Keratinocyte (primary cell): ENCODE measurements around the gene RFX2. TPM values are rescaled to one million over a fixed set of nuclear protein-coding genes. Genes with fewer than 3 reads are reported as not detected.

Experiments used
- DNase-seq: peaks from one replicate; pipeline ENCODE4 v3.0.0-alpha.2; 2011; ENCODE audit warnings: low read depth, missing footprints, low spot score
- FAIRE-seq: peaks from 2 replicates; lab custom pipeline; 2011; peaks lifted over from hg19 to GRCh38; lab: Jason Lieb, UNC
- H2AFZ ChIP-seq: 2 replicates; pipeline ENCODE4 v1.6.0; 2012; ENCODE audit warnings: low read length, control low read depth, inconsistent platforms; ENCODE audit not compliant: control insufficient read depth
- H3K27ac ChIP-seq: 2 replicates; pipeline ENCODE4 v1.5.1; 2011; ENCODE audit warnings: low read length; ENCODE audit not compliant: control insufficient read depth, insufficient read depth
- H3K27me3 ChIP-seq: 3 replicates; pipeline ENCODE4 v1.6.0; 2011; ENCODE audit warnings: low read length; ENCODE audit not compliant: control insufficient read depth, insufficient read depth; ENCODE audit errors: extremely low read depth
- H3K36me3 ChIP-seq, 2 experiments: 2 replicates in 1 of 2; 3 replicates in 1 of 2; pipeline ENCODE4 v1.5.1; 2011; ENCODE audit warnings: low read length in 2 of 2, mild to moderate bottlenecking in 1 of 2; ENCODE audit not compliant: control insufficient read depth in 2 of 2, insufficient read depth in 2 of 2; ENCODE audit errors: extremely low read depth in 1 of 2
- H3K4me1 ChIP-seq: 3 replicates; pipeline ENCODE4 v1.5.1; 2011; ENCODE audit warnings: low read length; ENCODE audit not compliant: control insufficient read depth, insufficient read depth; ENCODE audit errors: extremely low read depth
- H3K4me2 ChIP-seq: 3 replicates; pipeline ENCODE4 v1.6.0; 2011; ENCODE audit warnings: low read depth, low read length; ENCODE audit not compliant: control insufficient read depth, insufficient read depth; ENCODE audit errors: extremely low read depth
- H3K4me3 ChIP-seq, 3 experiments: fragments of 200-600 bp in 1 of 3; sonication (generic) in 1 of 3; 2 replicates in 2 of 3; 3 replicates in 1 of 3; pipeline ENCODE4 v1.5.1; 2011 to 2016; ENCODE audit warnings: low read length in 3 of 3, mild to moderate bottlenecking in 3 of 3, control low read depth in 2 of 3, inconsistent platforms in 1 of 3, low read depth in 1 of 3, mixed read lengths in 1 of 3, mixed run types in 1 of 3, moderate library complexity in 1 of 3; ENCODE audit not compliant: control insufficient read depth in 2 of 3, insufficient read depth in 2 of 3; ENCODE audit errors: extremely low read depth in 1 of 3
- H3K79me2 ChIP-seq: 2 replicates; pipeline ENCODE4 v1.6.0; 2012; ENCODE audit warnings: low read length; ENCODE audit not compliant: control insufficient read depth, insufficient read depth
- H3K9ac ChIP-seq: 3 replicates; pipeline ENCODE4 v1.6.0; 2011; ENCODE audit warnings: low read length; ENCODE audit not compliant: control insufficient read depth, insufficient read depth; ENCODE audit errors: extremely low read depth
- H3K9me1 ChIP-seq: 3 replicates; pipeline ENCODE4 v1.6.0; 2011; ENCODE audit warnings: low read length; ENCODE audit not compliant: control insufficient read depth, insufficient read depth; ENCODE audit errors: extremely low read depth
- H3K9me3 ChIP-seq: 2 replicates; pipeline ENCODE4 v1.5.1; 2012; ENCODE audit warnings: low read depth, low read length; ENCODE audit not compliant: control insufficient read depth
- H4K20me1 ChIP-seq: 3 replicates; pipeline ENCODE4 v1.6.0; 2011; ENCODE audit warnings: low read length; ENCODE audit not compliant: control insufficient read depth, insufficient read depth; ENCODE audit errors: extremely low read depth
- EZH2 ChIP-seq: IDR thresholded peaks from one replicate; pipeline ENCODE4 v1.6.1; 2012; ENCODE audit warnings: inconsistent platforms, mild to moderate bottlenecking, low read length, moderate library complexity
- dilution Hi-C: fragments of 300-500 bp; cut with MboI; formaldehyde crosslinking; loops from one replicate; pipeline ENCODE4 v1.7.0; 2020; ENCODE audit warnings: low sequenced_read_pairs; ENCODE audit not compliant: extremely low pct_ligation_motif_present
- polyA plus RNA-seq, 5 experiments: library from polyadenylated mRNA; depleted of rRNA in 3 of 5; stranded (reverse) in 3 of 5; stranded (forward) in 1 of 5; unstranded in 1 of 5; fragments of >200 nt; gene quantifications; 1 replicate in 1 of 5; 2 replicates in 3 of 5; 3 replicates in 1 of 5; pipeline versions ENCODE4 v1.2.1 to v1.2.3, GENCODE V29; 2011 to 2012; ENCODE audit warnings: missing spikeins in 2 of 5, low read depth in 1 of 5, low replicate concordance in 1 of 5
- TF ChIP-seq, protein P1 (sequence below), 3 experiments: IDR thresholded peaks in 1 of 3; conservative IDR thresholded peaks in 1 of 3; optimal IDR thresholded peaks in 1 of 3; 2 replicates in 2 of 3; 3 replicates in 1 of 3; pipeline versions ENCODE3 to v1.5.1; 2011; ENCODE audit warnings: low read length in 3 of 3, mild to moderate bottlenecking in 3 of 3, moderate library complexity in 2 of 3, control low read depth in 1 of 3, inconsistent platforms in 1 of 3; ENCODE audit not compliant: insufficient read depth in 2 of 3; ENCODE audit errors: extremely low read depth in 1 of 3

The RFX2 gene
- polyA plus RNA-seq, 1 donor (not counting 4 experiments of a cell fraction or from before 2014, with no cell fraction given) = 5.8 TPM

DNA sequence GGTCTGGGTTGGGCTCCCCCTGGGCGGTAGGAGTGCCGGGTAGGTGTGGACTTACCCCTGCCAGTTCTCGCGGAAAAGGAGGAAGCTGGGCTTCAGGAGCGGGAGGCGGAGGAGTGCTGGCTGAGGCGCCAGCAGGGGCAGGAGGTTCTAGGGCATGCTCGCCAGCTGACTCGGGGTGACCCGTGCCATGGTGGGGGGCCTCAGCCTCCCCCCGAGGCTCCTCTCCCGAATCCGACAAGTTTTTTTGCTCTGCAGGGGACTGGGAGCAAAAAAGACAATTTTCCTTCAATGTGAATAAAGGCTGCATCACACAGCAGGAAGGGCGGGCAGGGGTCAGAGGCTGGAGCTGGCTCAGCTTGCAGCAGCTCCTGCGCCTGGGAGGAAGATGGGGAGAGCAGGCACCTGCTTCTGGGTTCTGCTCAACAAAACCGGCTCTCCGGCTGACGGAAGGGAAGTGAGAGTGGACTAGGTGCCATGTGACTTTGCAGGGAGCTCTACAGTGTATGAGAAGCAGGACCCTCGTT, 158.9 kb downstream of the RFX2 start:
- Histone ChIP-seq H3K9me1 (peaks cover 3% of the 10 kb centered on the region), H3K36me3 (peaks cover 6 to 10% of the 10 kb centered on the region in 2 experiments), H3K4me3 (no peak overlapping the region), H3K4me2 (no peak overlapping the region), H3K27me3 (no peaks in the 10 kb centered on the region), H3K27ac (no peak overlapping the region), H3K4me1 (peaks cover 3% of the 10 kb centered on the region), H3K9me3 (no peaks in the 10 kb centered on the region), H3K9ac (no peak overlapping the region), H3K79me2 (peaks cover 79% of the 10 kb centered on the region), H2AFZ (no peak overlapping the region), H4K20me1 (peaks cover 20% of the 10 kb centered on the region)
- no peak for FAIRE-seq
- dilution Hi-C loops = no loop called here
- DNase-seq = no peak
- no peak for TF ChIP-seq EZH2
- TF ChIP-seq, protein P1, sequence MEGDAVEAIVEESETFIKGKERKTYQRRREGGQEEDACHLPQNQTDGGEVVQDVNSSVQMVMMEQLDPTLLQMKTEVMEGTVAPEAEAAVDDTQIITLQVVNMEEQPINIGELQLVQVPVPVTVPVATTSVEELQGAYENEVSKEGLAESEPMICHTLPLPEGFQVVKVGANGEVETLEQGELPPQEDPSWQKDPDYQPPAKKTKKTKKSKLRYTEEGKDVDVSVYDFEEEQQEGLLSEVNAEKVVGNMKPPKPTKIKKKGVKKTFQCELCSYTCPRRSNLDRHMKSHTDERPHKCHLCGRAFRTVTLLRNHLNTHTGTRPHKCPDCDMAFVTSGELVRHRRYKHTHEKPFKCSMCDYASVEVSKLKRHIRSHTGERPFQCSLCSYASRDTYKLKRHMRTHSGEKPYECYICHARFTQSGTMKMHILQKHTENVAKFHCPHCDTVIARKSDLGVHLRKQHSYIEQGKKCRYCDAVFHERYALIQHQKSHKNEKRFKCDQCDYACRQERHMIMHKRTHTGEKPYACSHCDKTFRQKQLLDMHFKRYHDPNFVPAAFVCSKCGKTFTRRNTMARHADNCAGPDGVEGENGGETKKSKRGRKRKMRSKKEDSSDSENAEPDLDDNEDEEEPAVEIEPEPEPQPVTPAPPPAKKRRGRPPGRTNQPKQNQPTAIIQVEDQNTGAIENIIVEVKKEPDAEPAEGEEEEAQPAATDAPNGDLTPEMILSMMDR (optimal IDR thresholded peaks at IDR 0.05 in 1 of 3, IDR thresholded peaks at IDR 0.05 in 1 of 3, conservative IDR thresholded peaks at IDR 0.05 in 1 of 3; ENCODE audit: extremely low read depth in 1 of 3, insufficient read depth in 2 of 3, low read length in 3 of 3) = no peak

DNA sequence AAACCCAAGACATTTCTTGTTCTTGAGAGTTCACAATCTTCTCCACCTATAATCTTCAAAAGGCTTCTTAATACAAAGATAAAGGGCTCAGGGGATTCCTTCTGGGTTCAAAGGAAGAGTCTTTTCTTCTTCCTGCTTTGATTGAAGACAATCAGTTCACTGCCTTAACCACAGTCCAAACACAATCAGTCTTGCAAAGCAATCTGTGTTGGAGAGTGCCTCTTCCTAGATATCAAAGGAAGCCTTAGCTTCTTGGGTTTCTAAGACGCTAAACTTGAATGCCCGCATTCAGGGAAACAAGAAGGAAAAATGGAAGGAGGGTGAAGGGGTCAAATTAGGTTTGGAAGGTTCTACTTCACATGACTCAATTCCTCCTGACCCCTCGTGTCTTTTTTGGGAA, 159.6 kb downstream of the RFX2 start:
- Histone ChIP-seq H3K36me3 (peaks cover 6 to 10% of the 10 kb centered on the region in 2 experiments), H3K9me1 (peaks cover 3% of the 10 kb centered on the region), H3K4me2 (no peak overlapping the region), H3K4me3 (no peak overlapping the region), H2AFZ (no peak overlapping the region), H3K27me3 (no peaks in the 10 kb centered on the region), H3K27ac (no peak overlapping the region), H3K9ac (no peak overlapping the region), H3K9me3 (no peaks in the 10 kb centered on the region), H3K79me2 (peaks cover 78% of the 10 kb centered on the region), H4K20me1 (peaks cover 20% of the 10 kb centered on the region), H3K4me1 (peaks cover 3% of the 10 kb centered on the region)
- dilution Hi-C loops = no loop called here
- no peak for DNase-seq
- no peak for FAIRE-seq
- TF ChIP-seq, protein P1 (optimal IDR thresholded peaks at IDR 0.05 in 1 of 3, IDR thresholded peaks at IDR 0.05 in 1 of 3, conservative IDR thresholded peaks at IDR 0.05 in 1 of 3; ENCODE audit: extremely low read depth in 1 of 3, insufficient read depth in 2 of 3, low read length in 3 of 3) = no peak
- TF ChIP-seq EZH2 = no peak
